GM21515 (cell line): ENCODE data around the gene TLE5.
"Not testable (repeated sequence)": the region's sequence is repeated elsewhere in the genome, so short reads cannot be mapped to it uniquely, and the experiment has no call there.

Experiments used
- ATAC-seq: cut with Tn5 transposase; IDR thresholded peaks from one replicate; pipeline ENCODE4 v1.9.1; 2021; ENCODE audit not compliant: unreplicated experiment

The TLE5 gene

DNA sequence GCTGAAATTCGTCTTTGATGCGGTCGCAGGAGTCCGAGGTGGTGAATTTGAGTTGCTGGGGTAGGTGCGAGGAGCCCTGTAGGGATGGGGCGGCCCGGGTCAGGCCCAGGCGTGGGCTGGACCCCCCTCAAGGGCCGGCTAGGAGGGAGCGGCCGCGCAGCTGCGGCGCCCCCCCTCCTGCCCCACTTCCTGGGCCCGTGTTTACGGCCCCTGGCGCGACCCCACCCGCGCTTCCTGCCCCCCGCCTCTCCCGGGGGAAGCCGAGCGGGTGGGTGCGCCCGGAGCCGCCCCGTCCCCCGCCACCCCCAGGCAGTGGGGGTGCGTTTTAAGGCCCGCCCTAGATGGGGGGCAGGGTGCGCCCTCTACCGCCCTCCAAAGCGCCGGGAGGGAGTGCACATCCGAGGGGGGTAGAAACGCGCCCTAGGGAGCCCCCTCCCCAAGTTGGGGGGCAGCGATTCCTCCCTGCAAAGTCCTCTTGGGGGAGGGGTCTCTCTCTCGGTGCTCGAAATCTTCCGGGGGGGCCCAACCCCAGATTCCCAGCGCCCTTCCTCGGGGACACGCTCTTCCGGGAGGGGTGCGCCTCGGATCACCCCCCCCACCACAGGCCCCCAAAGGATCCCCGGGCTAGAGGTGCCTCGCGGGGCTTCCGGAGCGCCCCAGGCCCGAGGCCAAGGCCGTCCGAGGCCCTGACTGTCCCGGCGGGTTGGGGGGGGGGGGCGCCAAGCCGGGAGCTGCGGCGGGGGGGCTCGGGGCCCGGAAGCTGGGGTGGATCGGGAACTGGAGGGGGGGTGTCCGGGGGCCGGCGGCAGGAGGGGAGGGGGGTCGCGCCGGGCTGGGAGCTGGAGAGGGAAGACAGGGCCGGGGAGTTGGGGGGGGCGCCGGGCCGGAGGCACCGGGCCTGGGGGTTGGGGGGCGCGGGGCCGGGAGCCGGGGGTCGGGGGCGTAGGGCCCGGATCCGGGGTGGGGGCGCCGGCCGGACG, 823 bp downstream of the TLE5 start:
- ATAC-seq = no peak

DNA sequence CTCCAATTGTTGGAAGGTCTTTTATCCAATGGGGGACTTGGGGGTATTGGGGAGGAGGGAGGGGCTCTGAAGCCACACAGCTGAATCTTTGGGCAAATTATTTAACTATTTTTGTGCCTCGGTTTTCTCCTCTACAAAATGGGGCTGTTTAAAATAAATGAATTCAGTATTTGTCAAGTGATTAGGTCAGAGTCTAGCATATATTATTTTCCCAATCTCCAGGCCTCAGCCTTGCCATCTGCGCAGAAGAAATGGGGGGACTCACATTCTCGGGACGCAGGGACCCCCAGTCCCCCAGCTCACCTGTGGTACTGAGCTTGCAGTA, 1.5 kb downstream of the TLE5 start:
- no peak for ATAC-seq

GRCh38 chr19:3059653-3060052, 2.6 kb downstream of the TLE5 start:
- no peak for ATAC-seq

DNA sequence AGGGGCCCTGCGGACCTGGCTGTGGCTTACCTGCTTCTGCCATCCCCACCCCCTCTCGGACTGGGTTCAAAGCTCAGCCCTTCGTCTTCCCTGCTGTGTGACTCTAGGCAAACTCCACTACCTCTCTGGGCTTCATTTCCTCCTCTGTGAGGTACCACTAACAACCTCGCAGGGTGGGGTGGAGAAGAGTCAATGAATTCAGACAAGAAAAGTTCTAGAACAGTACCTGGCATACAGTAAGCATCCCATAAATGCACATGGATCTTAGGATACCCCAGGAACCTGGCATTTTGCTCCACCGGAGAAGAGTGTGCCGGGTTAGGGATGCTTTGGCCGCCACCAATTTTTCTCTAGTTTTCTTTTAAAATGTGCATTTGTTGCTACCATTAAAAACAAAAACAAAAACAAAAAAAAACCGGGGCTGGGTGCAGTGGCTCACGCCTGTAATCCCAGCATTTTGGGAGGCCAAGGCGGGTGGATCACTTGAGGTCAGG, 3.4 kb downstream of the TLE5 start:
- no peak for ATAC-seq

DNA sequence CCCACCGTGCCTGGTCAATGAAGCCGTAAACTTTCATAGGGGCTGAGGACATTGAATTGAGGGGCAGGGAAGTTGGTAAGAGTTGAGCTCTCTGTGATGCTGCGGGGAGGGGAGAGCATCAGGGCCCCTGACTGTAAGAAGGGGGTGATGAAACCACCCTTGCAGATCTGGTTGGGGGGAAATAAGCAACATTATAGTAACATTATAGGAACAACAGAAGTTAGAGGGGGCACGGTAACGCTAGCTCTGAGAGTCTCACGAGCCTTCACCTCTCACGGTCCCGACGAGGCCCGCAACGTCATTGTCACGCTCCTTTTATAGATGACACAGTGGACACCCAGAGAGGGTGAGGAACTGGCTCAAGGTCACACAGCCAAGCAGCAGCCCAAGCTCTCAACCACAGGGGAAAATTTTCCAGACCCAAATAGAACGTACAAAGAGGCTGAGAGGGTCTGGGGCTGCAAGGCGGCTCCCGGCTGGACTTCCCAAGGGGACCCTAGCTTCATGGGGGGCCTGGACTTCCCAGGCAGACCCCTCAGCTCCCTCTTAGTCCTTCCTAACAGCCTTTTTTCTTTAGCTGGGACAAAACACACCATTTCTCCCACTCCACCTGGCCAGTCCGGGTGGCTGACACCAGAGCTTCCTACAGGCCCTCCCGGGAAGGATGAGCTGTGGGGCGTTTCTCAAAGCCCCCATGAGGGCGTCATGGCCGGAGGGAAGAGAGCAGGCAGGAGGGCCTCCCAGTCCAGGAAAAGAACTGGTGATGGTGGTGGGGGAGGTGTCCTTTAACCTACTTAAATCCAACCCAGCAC, 4.1 kb downstream of the TLE5 start:
- no peak for ATAC-seq

- ATAC-seq = no peak
These were observed 5.0 kb downstream of the TLE5 start for GRCh38 chr19:3057275-3057714.

GRCh38 chr19:3056417-3057088, 5.7 kb downstream of the TLE5 start:
- no peak for ATAC-seq

GRCh38 chr19:3055741-3056416, 6.4 kb downstream of the TLE5 start:
- ATAC-seq = no peak

GRCh38 chr19:3054972-3055740, 7.1 kb downstream of the TLE5 start:
- ATAC-seq = no peak

DNA sequence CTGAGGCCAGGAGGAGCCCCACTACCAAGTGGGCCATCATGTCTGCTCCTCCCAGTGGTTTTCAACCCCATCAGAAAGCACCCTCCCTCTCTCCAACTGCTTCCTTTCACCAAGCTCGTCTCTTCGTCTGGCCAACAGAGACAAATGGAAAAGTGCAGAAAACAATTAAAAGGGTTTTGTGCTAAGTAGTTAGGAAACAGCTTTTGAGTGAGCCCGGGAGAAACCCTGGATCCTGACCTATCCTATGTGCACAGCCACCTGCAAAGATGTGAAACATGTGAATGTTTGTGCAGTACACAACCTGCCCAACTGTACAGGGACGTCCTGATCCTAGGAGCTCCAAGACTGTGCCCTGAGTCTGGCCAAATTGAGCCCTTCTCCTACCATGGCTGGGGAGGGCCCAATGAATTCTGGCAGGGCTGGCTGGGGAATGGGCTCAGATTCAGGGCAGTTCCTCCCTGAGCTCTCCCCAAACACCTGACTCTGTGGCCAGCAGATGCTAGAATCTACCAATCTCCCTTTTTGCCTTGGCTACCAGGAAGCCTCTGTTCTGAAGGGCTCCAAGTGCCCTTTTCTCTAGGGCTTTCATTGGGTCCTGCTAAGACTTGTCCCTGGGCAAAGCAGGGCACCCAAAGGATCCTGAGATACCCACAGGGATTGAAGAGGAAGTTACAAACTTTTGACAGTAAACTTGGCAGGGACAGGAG, 7.9 kb downstream of the TLE5 start:
- no peak for ATAC-seq

DNA sequence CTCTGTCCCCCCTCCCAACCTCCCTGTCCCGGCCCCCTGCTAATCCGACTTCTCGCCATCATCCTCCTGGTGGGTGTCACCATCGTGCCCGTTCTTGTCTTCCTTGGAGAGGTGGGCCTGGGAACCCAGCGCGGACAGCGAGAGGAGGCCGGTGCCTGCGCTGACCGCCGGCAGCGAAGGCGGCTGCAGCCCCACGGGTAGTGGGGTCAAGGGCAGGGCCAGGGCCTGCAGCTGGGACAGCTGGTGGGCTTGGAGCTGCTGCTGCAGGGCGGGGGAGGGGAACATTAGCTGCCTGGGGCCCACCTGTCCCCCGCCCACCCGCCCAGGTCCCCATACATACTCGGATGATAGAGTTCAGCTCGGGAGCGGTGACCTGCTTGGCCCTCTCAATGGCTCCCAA, 8.5 kb downstream of the TLE5 start:
- ATAC-seq = no peak

DNA sequence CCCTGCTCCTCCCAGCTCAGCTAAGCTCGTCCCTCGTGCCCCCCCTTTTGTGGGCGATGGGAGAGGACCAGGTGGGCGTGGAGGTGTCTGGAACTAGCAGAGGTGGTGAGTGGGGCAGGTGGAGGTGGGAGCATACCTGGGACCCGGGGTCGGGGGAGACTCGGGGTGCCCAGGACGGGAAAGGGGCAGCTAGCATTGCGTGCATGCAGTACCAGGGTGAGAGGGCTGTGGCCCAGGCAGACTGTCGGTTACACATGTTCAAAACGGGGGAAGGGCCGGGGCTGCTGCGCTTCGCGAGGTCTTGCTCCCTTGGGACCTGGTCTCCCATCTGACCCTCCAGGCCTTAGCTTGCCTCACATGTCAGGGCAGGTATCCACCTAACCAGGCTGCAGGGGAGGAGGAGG, 9.1 kb downstream of the TLE5 start:
- no peak for ATAC-seq

DNA sequence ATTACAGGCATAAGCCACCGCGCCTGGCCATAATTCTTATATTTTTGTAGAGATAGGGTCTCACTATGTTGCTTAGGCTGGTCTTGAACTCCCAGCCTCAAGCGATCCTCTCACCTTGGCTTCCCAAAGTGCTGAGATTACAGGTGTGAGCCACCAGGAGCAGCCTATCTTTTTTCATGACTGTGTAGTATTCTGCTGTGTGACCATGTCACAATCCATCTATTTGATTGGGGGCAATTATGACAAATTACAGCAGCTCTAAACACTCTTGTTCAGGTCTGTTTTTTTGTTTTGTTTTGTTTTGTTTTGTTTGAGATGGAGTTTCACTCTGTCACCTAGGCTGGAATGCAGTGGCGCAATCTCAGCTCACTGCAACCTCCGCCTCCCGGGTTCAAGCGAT, 12.3 kb downstream of the TLE5 start:
- not testable (repeated sequence) for ATAC-seq

GRCh38 chr19:3049089-3049488, 13.2 kb downstream of the TLE5 start:
- no peak for ATAC-seq

GRCh38 chr19:3048190-3048533, 14.1 kb downstream of the TLE5 start:
- no peak for ATAC-seq

DNA sequence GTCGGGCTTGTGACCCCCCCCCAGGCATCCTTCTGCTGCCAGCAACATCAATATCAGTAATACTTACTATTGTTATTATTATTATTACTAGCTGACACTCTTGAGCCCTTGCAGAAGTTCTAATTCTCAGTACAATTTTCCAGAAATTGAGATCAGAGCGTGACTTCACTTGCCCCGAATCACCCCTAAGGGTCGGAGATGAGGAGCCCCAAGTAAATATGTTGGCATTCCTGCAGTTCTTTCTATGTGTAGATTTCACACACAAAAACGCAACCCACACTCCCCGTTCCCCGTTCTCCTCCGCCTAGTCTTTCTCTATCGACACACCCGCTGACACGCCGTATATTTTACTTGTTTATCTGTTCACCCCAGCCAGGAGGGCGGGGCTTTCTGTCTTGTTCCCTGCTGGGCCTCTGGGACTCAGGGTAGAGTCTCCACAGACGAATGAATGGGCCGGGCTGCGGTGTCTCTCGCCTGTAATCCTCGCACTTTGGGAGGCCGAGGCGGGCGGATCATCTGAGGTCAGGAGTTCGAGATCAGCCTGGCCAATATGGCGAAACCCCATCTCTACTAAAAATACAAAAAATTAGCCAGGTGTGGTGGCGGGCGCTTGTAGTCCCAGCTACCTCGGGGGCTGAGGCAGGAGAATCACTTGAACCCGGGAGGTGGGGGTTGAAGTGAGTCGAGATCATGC, 14.7 kb downstream of the TLE5 start:
- no peak for ATAC-seq

GRCh38 chr19:3046698-3047495, 15.4 kb downstream of the TLE5 start:
- no peak for ATAC-seq
